ENCODE measurements around the gene FN3K. TPM values are rescaled to one million over a fixed set of nuclear protein-coding genes. Genes with fewer than 3 reads are reported as not detected.

FN3K gene
- total and polyA plus RNA-seq, 2 donors (not counting 3 experiments of a cell fraction or from before 2014, with no cell fraction given) = 2.0 to 12.0 TPM

GRCh38 chr17:82752371-82753200 lies 17.2 kb downstream of the FN3K start:
- Histone ChIP-seq H3K4me2 (ENCODE audit: insufficient read depth, low read length) (peak overlapping the region; percentile 38), H3K79me2 (ENCODE audit: control insufficient read depth, insufficient read depth, low read length) (peaks cover 30% of the 10 kb centered on the region), H3K27me3 (ENCODE audit: control insufficient read depth in 2 of 2, insufficient read depth in 2 of 2, low read length in 2 of 2) (no peaks in the 10 kb centered on the region), H4K20me1 (replicated peaks; ENCODE audit: control insufficient read depth, extremely low read depth, insufficient read depth, low read length) (no peaks in the 10 kb centered on the region), H3K36me3 (ENCODE audit: control insufficient read depth in 2 of 2, extremely low read depth in 1 of 2, insufficient read depth in 2 of 2, low read length in 2 of 2) (peaks cover 0 to 2% of the 10 kb centered on the region in 2 experiments), H2AFZ (ENCODE audit: low read depth, low read length) (peak overlapping the region; percentile 97), H3K9me3 (replicated peaks; ENCODE audit: control insufficient read depth, insufficient read depth, low read length) (no peaks in the 10 kb centered on the region), H3K4me1 (ENCODE audit: control insufficient read depth, extremely low read depth, insufficient read depth, low read length) (peaks cover 5% of the 10 kb centered on the region), H3K27ac (ENCODE audit: insufficient read depth, low read depth, low read length) (no peak overlapping the region), H3K4me3 (replicated peaks in 1 of 3; ENCODE audit: insufficient read depth in 1 of 3, low read depth in 1 of 3, low read length in 3 of 3) (peak overlapping the region; percentile 67 to 84 (median 83)), H3K9me1 (replicated peaks; ENCODE audit: control insufficient read depth, extremely low read depth, insufficient read depth, low read length) (no peaks in the 10 kb centered on the region), H3K9ac (replicated peaks; ENCODE audit: extremely low read depth, insufficient read depth, low read length) (peak overlapping the region; percentile 64)
- FAIRE-seq = no peak
- ChIA-PET POLR2A (interaction anchor here (0.7 kb wide), 1 partner anchor 17 kb away, joined by 3 read pairs; the partner anchor contains the start of gene FN3K), CTCF (interaction anchor here (2.5 kb wide), 1 partner anchor 14 kb away, joined by 7 read pairs; no protein-coding TSS in a partner anchor)
- DNase-seq (ENCODE audit: low read depth, low spot score) = peak; percentile 40
- TF ChIP-seq, protein P1, sequence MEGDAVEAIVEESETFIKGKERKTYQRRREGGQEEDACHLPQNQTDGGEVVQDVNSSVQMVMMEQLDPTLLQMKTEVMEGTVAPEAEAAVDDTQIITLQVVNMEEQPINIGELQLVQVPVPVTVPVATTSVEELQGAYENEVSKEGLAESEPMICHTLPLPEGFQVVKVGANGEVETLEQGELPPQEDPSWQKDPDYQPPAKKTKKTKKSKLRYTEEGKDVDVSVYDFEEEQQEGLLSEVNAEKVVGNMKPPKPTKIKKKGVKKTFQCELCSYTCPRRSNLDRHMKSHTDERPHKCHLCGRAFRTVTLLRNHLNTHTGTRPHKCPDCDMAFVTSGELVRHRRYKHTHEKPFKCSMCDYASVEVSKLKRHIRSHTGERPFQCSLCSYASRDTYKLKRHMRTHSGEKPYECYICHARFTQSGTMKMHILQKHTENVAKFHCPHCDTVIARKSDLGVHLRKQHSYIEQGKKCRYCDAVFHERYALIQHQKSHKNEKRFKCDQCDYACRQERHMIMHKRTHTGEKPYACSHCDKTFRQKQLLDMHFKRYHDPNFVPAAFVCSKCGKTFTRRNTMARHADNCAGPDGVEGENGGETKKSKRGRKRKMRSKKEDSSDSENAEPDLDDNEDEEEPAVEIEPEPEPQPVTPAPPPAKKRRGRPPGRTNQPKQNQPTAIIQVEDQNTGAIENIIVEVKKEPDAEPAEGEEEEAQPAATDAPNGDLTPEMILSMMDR (IDR thresholded peaks at IDR 0.05; ENCODE audit: extremely low read depth in 1 of 2, insufficient read depth in 1 of 2, low read depth in 1 of 2, low read length in 2 of 2) = no peak
- TF ChIP-seq JUN (IDR thresholded peaks at IDR 0.05; ENCODE audit: borderline replicate concordance, insufficient read depth, insufficient read length, low read depth) (no peak), POLR2A (IDR thresholded peaks at IDR 0.05; ENCODE audit: low read depth, low read length) (no peak), EZH2 (IDR thresholded peaks at IDR 0.05; ENCODE audit: borderline replicate concordance, low read depth, low read length, severe bottlenecking) (no peak), MYC (IDR thresholded peaks at IDR 0.05; ENCODE audit: low read depth, low read length) (no peak), MAX (IDR thresholded peaks at IDR 0.05; ENCODE audit: insufficient read depth, insufficient read length) (no peak)
- dilution Hi-C loops (cut with MboI; ENCODE audit: extremely low pct_ligation_motif_present, low sequenced_read_pairs) (no loop called here), intact Hi-C loops (cut with micrococcal nuclease) (loop anchor here (2.0 kb wide), 1 partner anchor 36 kb away; the partner anchor contains the start of gene FN3KRP)
- no TSS peak for BruUV-seq (replicated peaks)
